Ovary (tissue), 9 donors: ENCODE results near the gene BBX. TPM values are rescaled to one million over a fixed set of nuclear protein-coding genes. Genes with fewer than 3 reads are reported as not detected.

ENCODE experiments used
- DNase-seq, 5 donors: peaks; one replicate each; pipeline ENCODE4 v3.0.0-alpha.2; 2019 to 2020
- H3K27ac ChIP-seq, 2 donors: fragments of 200-600 bp; one replicate each; pipeline versions ENCODE4 v1.5.1 to v1.8.0; 2019 to 2022
- H3K27me3 ChIP-seq: fragments of 200-600 bp; one replicate; pipeline ENCODE4 v1.8.0; 2022
- H3K36me3 ChIP-seq: fragments of 200-600 bp; sonication (generic); one replicate; pipeline ENCODE4 v1.5.1; 2019
- H3K4me1 ChIP-seq: one replicate; pipeline ENCODE4 v1.8.1; 2013; ENCODE audit warnings: mild to moderate bottlenecking, moderate library complexity; ENCODE audit not compliant: insufficient read depth
- H3K4me3 ChIP-seq: fragments of 200-600 bp; sonication (generic); one replicate; pipeline ENCODE4 v1.5.1; 2017
- H3K9me3 ChIP-seq, 2 donors: fragments of 200-600 bp in 1 of 2; sonication (generic) in 1 of 2; one replicate each; pipeline versions ENCODE4 v1.5.1 to v1.8.1; 2013 to 2019; ENCODE audit warnings: mild to moderate bottlenecking in 1 of 2, moderate library complexity in 1 of 2
- CTCF ChIP-seq, 3 donors: fragments of 450-650 bp in 2 of 3; fragments of 200-600 bp in 1 of 3; IDR thresholded peaks; one replicate each; pipeline versions ENCODE4 v1.5.1 to v1.8.0; 2016 to 2022; ENCODE audit warnings: antibody characterized with exemption in 3 of 3, mild to moderate bottlenecking in 1 of 3
- EP300 ChIP-seq: sonication (generic); formaldehyde crosslinking; IDR thresholded peaks from one replicate; pipeline ENCODE4 v1.6.1; 2017; ENCODE audit warnings: antibody characterized with exemption
- POLR2A ChIP-seq: fragments of 450-650 bp; IDR thresholded peaks from one replicate; pipeline ENCODE4 v1.6.1; 2017; ENCODE audit warnings: antibody characterized with exemption, mild to moderate bottlenecking, moderate library complexity
- WGBS, 3 donors: extraction: QIAGEN DNeasy Blood & Tissue Kit in 1 of 3; methylation state at CpG; one replicate each; pipeline versions ENCODE4 v1.1.5 to v1.1.7; 2013 to 2017; 5-methylcytosine and 5-hydroxymethylcytosine counted together
- intact Hi-C, 4 donors: fragments of 100-400 bp; cut with DNase I; formaldehyde crosslinking; loops; one replicate each; pipeline versions ENCODE4 v1.11.0 to v1.15.1; 2022 to 2023
- polyA plus RNA-seq, 2 donors: library from polyadenylated mRNA; stranded (reverse); fragments of 200-250 nt in 1 of 2; fragments of 350-450 nt in 1 of 2; fragmentation: Illumina TruSeq in 1 of 2; extraction: RNeasy Lipid Tissue Mini Kit (QIAGEN cat#74804) in 1 of 2; gene quantifications; one replicate each; pipeline ENCODE4 v1.2.3, GENCODE V29; 2013 to 2014
- total RNA-seq, 7 donors: library from RNA; depleted of rRNA in 2 of 7; stranded (reverse); fragments of >200 nt in 2 of 7; fragmentation: NEBNext Ultra II Directional in 3 of 7; extraction: Animal tissue kit (Norgen Biotek cat#: 25700) in 3 of 7; gene quantifications; one replicate each; pipeline versions ENCODE4 v1.1.0 to v1.2.4, GENCODE V29; 2016 to 2023
- donor health status: DM: no; HTN: no; CAD: no; lungs with moderate emphysema.
- donor health status: DM: no; HTN: no; CAD: no.
- donor health status: Bipolar disorder and iron deficiency.
- donor health status: DM: yes; HTN: yes; CAD: no.
- donor health status: DM: no; HTN: no; CAD: no.
- donor health status: DM: yes; HTN: yes; CAD: no.

The BBX gene
- total and polyA plus RNA-seq, 9 donors, result 15.8 to 114 (median 86.3) TPM

- H3K4me3 ChIP-seq, result no peak overlapping the region
- 98 to 100% (median 99%) methylated on average over 3 of the region's 3 CpGs for WGBS, 3 donors
- no peaks in the 10 kb centered on the region for H3K36me3 ChIP-seq
- H3K4me1 ChIP-seq, result peaks cover 3% of the 10 kb centered on the region
- H3K27me3 ChIP-seq, result no peaks in the 10 kb centered on the region
- no peak for DNase-seq
- intact Hi-C loops, result no loop called here
- TF ChIP-seq CTCF (IDR thresholded peaks at IDR 0.05) (no peak), EP300 (no peak), POLR2A (no peak)
- no peaks in the 10 kb centered on the region for H3K9me3 ChIP-seq
- no peak overlapping the region for H3K27ac ChIP-seq
Observed at GRCh38 chr3:107806536-107806935, 283.8 kb downstream of the BBX start.

- TF ChIP-seq CTCF (IDR thresholded peaks at IDR 0.05) (no peak), POLR2A (no peak), EP300 (no peak)
- H3K27me3 ChIP-seq, result no peaks in the 10 kb centered on the region
- no peaks in the 10 kb centered on the region for H3K36me3 ChIP-seq
- intact Hi-C loops, result no loop called here
- H3K9me3 ChIP-seq, result no peaks in the 10 kb centered on the region
- H3K27ac ChIP-seq, result no peak overlapping the region
- H3K4me3 ChIP-seq, result no peak overlapping the region
- peaks cover 10% of the 10 kb centered on the region for H3K4me1 ChIP-seq
- no peak for DNase-seq
- WGBS, 3 donors, result 81 to 84% (median 82%) methylated on average over 8 of the region's 8 CpGs
Observed at GRCh38 chr3:107810171-107811071, 287.7 kb downstream of the BBX start.

- TF ChIP-seq POLR2A (no peak), EP300 (no peak), CTCF (IDR thresholded peaks at IDR 0.05) (no peak)
- intact Hi-C loops, result no loop called here
- DNase-seq, result no peak
- H3K36me3 ChIP-seq, result no peaks in the 10 kb centered on the region
- H3K27ac ChIP-seq, result no peak overlapping the region
- 4 to 22% (median 11%) methylated on average over 1 of the region's 1 CpG for WGBS, 3 donors
- no peaks in the 10 kb centered on the region for H3K27me3 ChIP-seq
- H3K9me3 ChIP-seq, result no peaks in the 10 kb centered on the region
- no peak overlapping the region for H3K4me3 ChIP-seq
- peaks cover 10% of the 10 kb centered on the region for H3K4me1 ChIP-seq
Observed at GRCh38 chr3:107813026-107813425, 290.3 kb downstream of the BBX start.

GRCh38 chr3:107816107-107816506 is 293.3 kb downstream of the BBX start:
- no peak for DNase-seq
- Histone ChIP-seq H3K4me3 (no peak overlapping the region), H3K27ac (no peak overlapping the region), H3K9me3 (no peaks in the 10 kb centered on the region), H3K36me3 (no peaks in the 10 kb centered on the region), H3K27me3 (no peaks in the 10 kb centered on the region), H3K4me1 (peaks cover 7% of the 10 kb centered on the region)
- TF ChIP-seq CTCF (IDR thresholded peaks at IDR 0.05) (no peak), EP300 (no peak), POLR2A (no peak)
- intact Hi-C loops, result no loop called here
- 48 to 75% (median 70%) methylated on average over 6 of the region's 6 CpGs for WGBS, 3 donors
